SH-SY5Y (cell line): ENCODE measurements around the gene HPCAL1.

Source experiments
- GATA2 ChIP-seq: IDR thresholded peaks from 2 replicates; pipeline ENCODE4 v1.6.1; 2011; ENCODE audit warnings: mild to moderate bottlenecking, low read depth, low read length
- GATA3 ChIP-seq: IDR thresholded peaks from 2 replicates; pipeline ENCODE4 v1.6.1; 2011; ENCODE audit warnings: low read depth, mild to moderate bottlenecking, low read length, moderate library complexity

DNA sequence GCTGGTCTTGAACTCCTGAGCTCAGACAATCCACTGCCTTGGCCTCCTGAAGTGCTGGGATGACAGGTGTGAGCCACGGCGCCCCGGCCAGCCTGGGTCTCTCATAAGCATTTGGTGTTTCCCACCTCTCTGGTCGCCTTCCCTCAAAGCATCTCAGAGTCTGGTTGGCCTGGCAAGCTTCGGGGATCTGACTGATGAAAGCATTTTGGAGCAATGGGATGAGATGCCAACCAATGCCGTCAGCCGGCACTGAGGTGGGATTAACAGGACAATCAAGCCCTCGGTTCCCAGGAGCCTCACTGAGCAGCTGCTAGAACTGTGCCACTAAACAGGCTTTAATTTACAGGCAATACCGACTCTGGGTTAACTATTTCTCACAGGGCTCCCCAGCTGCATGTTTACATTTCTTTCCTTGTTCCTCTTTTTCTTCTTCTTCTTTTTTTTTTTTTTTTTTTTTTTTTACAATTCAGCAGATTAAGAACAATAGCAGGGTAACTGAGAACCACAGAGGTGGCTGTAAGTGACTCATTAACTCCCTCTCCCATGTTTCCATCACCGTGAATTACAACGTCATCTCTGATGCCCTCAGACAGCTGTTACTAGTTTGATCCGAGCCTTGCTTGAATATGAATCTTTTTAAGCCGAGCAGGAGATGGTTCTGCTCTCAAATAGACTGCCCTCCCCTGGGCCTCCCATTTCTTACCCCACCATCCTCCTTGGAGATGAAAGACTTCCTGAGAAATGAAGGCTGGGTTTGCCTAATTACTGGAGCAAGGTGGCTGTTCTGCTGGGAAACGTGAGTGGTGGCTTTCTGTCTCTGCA, 107.5 kb downstream of the HPCAL1 start:
- TF ChIP-seq GATA2 (no peak), GATA3 (no peak)
